Mucosa of rectum (tissue), 2 donors: ENCODE measurements around the gene MAVS.
A peak's percentile ranks its signal among the peaks of the same experiment; 100 is the strongest.

ENCODE experiments used
- H3K27ac ChIP-seq, 2 donors: one replicate each; pipeline ENCODE4 v1.7.0; 2013; ENCODE audit warnings: inconsistent platforms in 2 of 2, low read depth in 2 of 2, low read length in 2 of 2
- H3K27me3 ChIP-seq, 2 donors: one replicate each; pipeline ENCODE4 v1.7.0; 2013; ENCODE audit warnings: low read length in 2 of 2; ENCODE audit not compliant: control insufficient read depth in 2 of 2, insufficient read depth in 2 of 2
- H3K36me3 ChIP-seq, 2 donors: one replicate each; pipeline ENCODE4 v1.7.0; 2013; ENCODE audit warnings: low read length in 2 of 2; ENCODE audit not compliant: control insufficient read depth in 2 of 2, insufficient read depth in 2 of 2
- H3K4me1 ChIP-seq, 2 donors: one replicate each; pipeline ENCODE4 v1.7.0; 2013; ENCODE audit warnings: low read length in 2 of 2, mild to moderate bottlenecking in 1 of 2; ENCODE audit not compliant: control insufficient read depth in 2 of 2, insufficient read depth in 2 of 2
- H3K4me3 ChIP-seq, 2 donors: one replicate each; pipeline ENCODE4 v1.7.0; 2013; ENCODE audit warnings: low read length in 2 of 2
- H3K9ac ChIP-seq, 2 donors: one replicate each; pipeline ENCODE4 v1.7.0; 2013; ENCODE audit warnings: low read length in 2 of 2, low read depth in 1 of 2, mild to moderate bottlenecking in 1 of 2
- H3K9me3 ChIP-seq, 2 donors: one replicate each; pipeline ENCODE4 v1.7.0; 2013; ENCODE audit warnings: low read length in 2 of 2; ENCODE audit not compliant: control insufficient read depth in 2 of 2
- donor health status: healthy.
- donor health status: Normal muscosa, but diverticular disease.

The MAVS gene

GRCh38 chr20:3813848-3814581, 32.6 kb upstream of the MAVS start:
- Histone ChIP-seq H3K27ac (peak overlapping the region; percentile 48 to 52), H3K9ac (peak overlapping the region in 1 of 2 donors; percentile 18), H3K4me1 (peaks cover 34 to 44% of the 10 kb centered on the region in 2 donors), H3K36me3 (no peaks in the 10 kb centered on the region), H3K9me3 (no peaks in the 10 kb centered on the region), H3K4me3 (no peak overlapping the region), H3K27me3 (no peaks in the 10 kb centered on the region)

DNA sequence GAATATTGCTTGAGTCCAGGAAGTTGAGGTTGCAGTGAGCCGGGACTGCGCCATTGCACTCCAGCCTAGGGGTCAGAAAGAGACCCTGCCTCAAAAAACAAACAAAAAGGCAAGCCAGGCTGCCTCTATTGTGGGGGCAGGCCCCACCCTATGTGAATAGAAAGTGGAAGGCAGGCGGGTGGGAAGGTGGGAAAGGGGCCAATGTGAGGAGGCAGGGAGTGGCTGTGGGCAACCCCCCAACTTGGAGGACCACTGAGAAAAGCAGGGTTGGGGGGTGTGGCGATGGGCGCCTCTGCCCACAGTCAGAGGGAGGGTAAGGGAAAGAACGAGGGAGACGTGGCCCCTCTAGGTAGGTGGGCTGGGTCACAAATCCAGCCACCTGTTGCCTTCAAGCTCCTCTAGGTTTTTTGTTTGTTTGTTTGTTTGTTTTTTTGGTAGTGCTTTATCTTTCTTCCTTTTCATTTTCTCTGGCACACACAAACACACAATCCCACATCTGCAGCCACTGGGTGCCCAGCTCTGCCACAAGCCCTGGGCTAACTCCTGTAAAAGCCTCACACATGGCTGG, 31.6 kb upstream of the MAVS start:
- Histone ChIP-seq H3K4me1 (peaks cover 40 to 49% of the 10 kb centered on the region in 2 donors), H3K27ac (no peak overlapping the region)

GRCh38 chr20:3815703-3816315, 30.8 kb upstream of the MAVS start:
- Histone ChIP-seq H3K4me3 (no peak overlapping the region), H3K9me3 (no peaks in the 10 kb centered on the region), H3K36me3 (no peaks in the 10 kb centered on the region), H3K27ac (no peak overlapping the region), H3K27me3 (no peaks in the 10 kb centered on the region), H3K9ac (no peak overlapping the region), H3K4me1 (peaks cover 36 to 44% of the 10 kb centered on the region in 2 donors)

More for the DNA sequence above, 31.6 kb upstream of the MAVS start:
- Histone ChIP-seq H3K9ac (no peak overlapping the region), H3K36me3 (no peaks in the 10 kb centered on the region), H3K4me3 (no peak overlapping the region), H3K9me3 (no peaks in the 10 kb centered on the region), H3K27me3 (no peaks in the 10 kb centered on the region)

DNA sequence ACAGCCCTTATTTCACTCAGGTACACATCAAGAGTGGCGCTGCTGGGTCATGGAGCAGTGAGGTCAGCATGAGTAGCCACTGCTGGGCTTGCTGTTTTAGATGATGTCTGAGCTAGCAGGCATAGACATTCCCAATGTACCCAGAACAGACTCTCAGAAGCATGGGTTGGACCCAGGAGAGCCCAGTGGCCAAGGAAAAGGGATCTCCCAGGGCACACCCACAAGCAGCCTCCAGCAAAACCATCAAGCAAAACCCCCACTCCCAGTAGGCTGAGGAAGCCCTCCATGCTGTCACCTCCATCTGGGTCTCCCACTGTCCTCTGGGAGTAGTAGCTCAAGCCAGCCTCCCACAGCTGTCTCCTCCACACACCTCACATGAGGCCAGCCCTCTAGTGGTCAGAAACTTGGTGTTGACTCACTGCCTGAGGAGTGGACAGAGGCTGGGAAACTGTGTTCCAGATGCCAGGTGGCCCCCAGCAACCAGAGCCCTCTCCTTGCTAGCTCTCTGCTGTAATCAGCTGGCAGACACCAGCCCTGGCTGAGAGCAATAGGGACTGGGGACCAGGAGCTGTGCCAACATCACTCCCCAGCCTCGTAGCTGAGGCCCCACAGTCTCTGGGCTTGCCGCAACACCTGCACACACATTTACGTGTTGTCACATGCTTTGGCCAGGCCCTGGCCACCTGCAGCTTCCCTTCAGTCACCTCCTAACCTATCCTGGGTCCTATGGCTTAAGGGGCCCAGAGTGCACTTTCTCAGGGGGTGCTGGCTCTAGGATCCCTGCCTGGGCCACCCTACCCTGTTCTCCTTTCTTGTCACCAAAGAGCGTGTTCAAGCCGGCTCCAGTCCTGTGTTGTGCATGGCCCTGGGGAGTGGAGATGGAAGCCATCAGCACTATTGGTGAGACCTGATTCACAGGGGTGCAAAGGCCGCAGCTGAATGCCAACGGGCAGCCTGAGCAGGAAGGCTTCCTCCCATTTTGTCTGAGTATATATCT, 28.2 kb upstream of the MAVS start:
- Histone ChIP-seq H3K9me3 (no peaks in the 10 kb centered on the region), H3K36me3 (peaks cover 3 to 15% of the 10 kb centered on the region in 2 donors), H3K27ac (peak overlapping the region; percentile 29 to 65), H3K9ac (peak overlapping the region in 1 of 2 donors; percentile 23), H3K4me3 (no peak overlapping the region), H3K27me3 (no peaks in the 10 kb centered on the region), H3K4me1 (peaks cover 24 to 29% of the 10 kb centered on the region in 2 donors)

DNA sequence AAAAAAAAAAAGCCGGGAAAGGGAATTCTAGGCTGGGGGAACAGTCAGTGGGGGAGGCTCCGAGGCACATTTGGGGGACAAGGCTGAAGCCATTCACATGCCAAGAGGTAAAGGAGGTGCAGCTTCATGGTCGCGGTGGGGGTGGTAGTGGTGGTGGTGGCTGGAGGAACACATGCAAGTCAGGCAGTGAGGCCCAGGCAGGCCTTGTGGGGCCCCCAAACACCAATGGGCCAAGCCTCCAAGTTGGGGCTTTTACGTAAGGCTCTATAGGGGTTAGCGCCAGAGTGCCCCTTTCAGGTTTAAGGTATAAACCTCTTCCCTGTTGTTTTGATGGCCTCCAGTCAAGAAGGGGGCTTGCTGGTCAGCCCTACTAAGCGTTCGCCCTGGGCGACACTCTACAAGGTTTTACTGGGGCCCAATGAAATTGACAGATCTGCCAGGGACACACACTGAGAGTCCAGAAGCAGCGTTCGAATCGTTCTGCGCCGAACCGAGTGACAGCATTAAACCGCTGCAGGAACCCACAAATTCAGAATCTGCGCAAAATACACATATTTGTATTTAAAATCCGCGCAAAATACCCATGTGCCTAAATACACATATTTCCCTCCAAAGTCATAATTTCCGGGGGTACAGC, 27.1 kb upstream of the MAVS start:
- H3K27me3 ChIP-seq, result no peaks in the 10 kb centered on the region
- peak overlapping the region; percentile 96 to 98 for H3K9ac ChIP-seq
- no peaks in the 10 kb centered on the region for H3K9me3 ChIP-seq
- peak overlapping the region; percentile 89 to 93 for H3K4me3 ChIP-seq
- H3K27ac ChIP-seq, result peak overlapping the region; percentile 99 to 100
- H3K4me1 ChIP-seq, result peaks cover 20 to 23% of the 10 kb centered on the region in 2 donors
- peaks cover 13 to 25% of the 10 kb centered on the region in 2 donors for H3K36me3 ChIP-seq

DNA sequence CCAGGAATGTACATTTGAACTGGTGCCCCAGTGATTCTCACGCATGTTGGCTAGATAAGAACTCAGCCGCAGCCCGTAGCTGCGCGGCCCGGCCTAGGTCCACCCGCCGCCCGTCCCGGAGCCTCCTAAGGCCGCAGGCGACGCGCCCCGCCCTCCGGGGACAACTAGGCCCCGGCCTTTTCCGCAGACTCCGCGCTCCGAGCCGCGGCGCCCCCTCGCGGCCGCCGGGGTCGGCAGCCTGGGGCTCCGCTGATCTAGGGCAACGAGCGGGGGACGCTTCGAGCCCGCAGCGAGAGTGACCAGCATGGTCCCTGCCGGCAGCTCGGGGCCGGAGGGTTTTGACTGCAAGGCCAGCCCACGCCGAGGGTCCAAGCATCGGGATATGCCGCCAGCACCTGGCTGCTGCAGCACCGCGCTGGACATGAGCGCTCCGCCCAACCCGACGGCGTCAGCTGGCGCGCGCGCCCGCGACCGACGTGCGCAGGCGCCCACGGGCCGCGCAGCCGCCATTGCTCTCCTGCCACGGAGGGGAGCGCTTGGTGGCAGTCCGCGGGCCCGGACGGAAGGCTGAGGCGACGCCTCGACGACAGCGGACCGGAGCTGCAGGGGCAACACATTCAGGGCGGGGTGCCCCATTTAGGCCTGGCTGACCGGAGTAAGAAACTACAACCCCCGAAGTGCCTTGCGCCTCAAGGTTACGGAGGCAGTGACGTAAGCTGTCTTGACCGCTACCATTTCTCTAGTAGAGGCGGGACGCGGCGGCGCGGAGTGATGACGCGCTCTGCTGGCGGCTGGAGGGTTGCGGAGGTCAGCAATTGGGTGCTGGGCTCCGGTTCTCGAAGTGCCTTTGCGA, 26.4 kb upstream of the MAVS start, which contains the start of gene AP5S1:
TSS of gene AP5S1 (plus strand) at position 500 of the 853 bp plus-strand sequence. CDS start 1,571 bp downstream, outside the sequence.
- H3K27me3 ChIP-seq, result no peaks in the 10 kb centered on the region
- peaks cover 20 to 23% of the 10 kb centered on the region in 2 donors for H3K4me1 ChIP-seq
- peak within 1 kb of the TSS; percentile 96 to 98 for H3K9ac ChIP-seq
- peak within 1 kb of the TSS; percentile 89 to 93 for H3K4me3 ChIP-seq
- peak within 1 kb of the TSS; percentile 99 to 100 for H3K27ac ChIP-seq
- H3K9me3 ChIP-seq, result no peaks in the 10 kb centered on the region
- peaks cover 17 to 30% of the 10 kb centered on the region in 2 donors for H3K36me3 ChIP-seq

- Histone ChIP-seq H3K36me3 (peaks cover 18 to 33% of the 10 kb centered on the region in 2 donors), H3K9me3 (no peaks in the 10 kb centered on the region), H3K27ac (peak overlapping the region; percentile 99 to 100), H3K27me3 (no peaks in the 10 kb centered on the region), H3K4me3 (peak overlapping the region; percentile 89 to 93), H3K9ac (peak overlapping the region; percentile 96 to 98), H3K4me1 (peaks cover 20 to 23% of the 10 kb centered on the region in 2 donors)
Measured at GRCh38 chr20:3820901-3821727, 25.5 kb upstream of the MAVS start.

GRCh38 chr20:3821996-3822395, 24.6 kb upstream of the MAVS start:
- peaks cover 20 to 23% of the 10 kb centered on the region in 2 donors for H3K4me1 ChIP-seq
- H3K27ac ChIP-seq, result no peak overlapping the region
- H3K36me3 ChIP-seq, result peaks cover 23 to 36% of the 10 kb centered on the region in 2 donors
- no peaks in the 10 kb centered on the region for H3K27me3 ChIP-seq
- no peaks in the 10 kb centered on the region for H3K9me3 ChIP-seq
- no peak overlapping the region for H3K9ac ChIP-seq
- H3K4me3 ChIP-seq, result no peak overlapping the region
